Measurements from ENCODE around the gene TIGD1.
A peak's percentile ranks its signal among the peaks of the same experiment; 100 is the strongest.
"Not testable (repeated sequence)": the region's sequence is repeated elsewhere in the genome, so short reads cannot be mapped to it uniquely, and the experiment has no call there.

TIGD1 gene

GRCh38 chr2:232550354-232551249 is at the start of gene TIGD1, which contains the start of gene EIF4E2:
Gene TIGD1, minus strand, starts transcription at chr2:232550557. Its CDS starts 675 bp downstream, at chr2:232549882.
Gene EIF4E2, plus strand, starts transcription at chr2:232550689. Its CDS starts 36 bp downstream, at chr2:232550725.
- peak; percentile 71 to 89 for DNase-seq

GRCh38 chr2:232598293-232598692 is 47.9 kb upstream of the TIGD1 start:
- DNase-seq = no peak

- no peak for DNase-seq
Observed at GRCh38 chr2:232597362-232598079, 47.2 kb upstream of the TIGD1 start.

- DNase-seq = no peak
Observed at GRCh38 chr2:232593982-232594381, 43.6 kb upstream of the TIGD1 start.

- peak in 1 of 2 experiments; percentile 64 for DNase-seq
Observed at GRCh38 chr2:232592772-232593395, 42.5 kb upstream of the TIGD1 start.

- no peak for DNase-seq
Observed at GRCh38 chr2:232588680-232589585, 38.6 kb upstream of the TIGD1 start.

- no peak for DNase-seq
Observed at GRCh38 chr2:232588031-232588430, 37.7 kb upstream of the TIGD1 start.

GRCh38 chr2:232587512-232587911 is 37.2 kb upstream of the TIGD1 start:
- no peak for DNase-seq

- no peak for DNase-seq
Observed at GRCh38 chr2:232586943-232587505, 36.7 kb upstream of the TIGD1 start.

- DNase-seq = no peak
Observed at GRCh38 chr2:232584238-232584637, 33.9 kb upstream of the TIGD1 start.

- DNase-seq = no peak
Observed at GRCh38 chr2:232581725-232582124, 31.4 kb upstream of the TIGD1 start.

- no peak for DNase-seq
Observed at GRCh38 chr2:232580648-232580981, 30.3 kb upstream of the TIGD1 start.

GRCh38 chr2:232578626-232579025 is 28.3 kb upstream of the TIGD1 start:
- DNase-seq = no peak

- no peak for DNase-seq
Observed at GRCh38 chr2:232577841-232578240, 27.5 kb upstream of the TIGD1 start.

GRCh38 chr2:232576995-232577394 is 26.6 kb upstream of the TIGD1 start:
- DNase-seq = no peak

GRCh38 chr2:232575404-232575746 is 25.0 kb upstream of the TIGD1 start:
- no peak for DNase-seq

GRCh38 chr2:232574674-232575403 is 24.5 kb upstream of the TIGD1 start:
- no peak for DNase-seq

GRCh38 chr2:232573771-232574435 is 23.5 kb upstream of the TIGD1 start:
- no peak for DNase-seq

- no peak for DNase-seq
Observed at GRCh38 chr2:232573042-232573441, 22.7 kb upstream of the TIGD1 start.

- DNase-seq = no peak
Observed at GRCh38 chr2:232571026-232571474, 20.7 kb upstream of the TIGD1 start.

- DNase-seq = not testable (repeated sequence)
Observed at GRCh38 chr2:232570481-232570880, 20.1 kb upstream of the TIGD1 start.
